Measurements from ENCODE around the gene CD300LB. TPM values are rescaled to one million over a fixed set of nuclear protein-coding genes. Genes with fewer than 3 reads are reported as not detected.
"Not testable (repeated sequence)": the region's sequence is repeated elsewhere in the genome, so short reads cannot be mapped to it uniquely, and the experiment has no call there.

Gene CD300LB
- total RNA-seq, 2 donors from 2014 or later, result 0.17 to 0.39 TPM

- no peak for DNase-seq (ENCODE audit: low spot score)
- H3K27me3 Mint-ChIP-seq, result no peaks in the 10 kb centered on the region
- no peaks in the 10 kb centered on the region for H3K36me3 Mint-ChIP-seq
Measured at GRCh38 chr17:74526681-74527080, 4.6 kb downstream of the CD300LB start.

GRCh38 chr17:74525781-74526288 lies 5.4 kb downstream of the CD300LB start:
- no peaks in the 10 kb centered on the region for H3K36me3 Mint-ChIP-seq
- no peaks in the 10 kb centered on the region for H3K9me3 Mint-ChIP-seq
- ATAC-seq, result no peak
- H3K27me3 Mint-ChIP-seq, result no peaks in the 10 kb centered on the region
- no peak overlapping the region for H3K4me3 Mint-ChIP-seq
- no peak overlapping the region for H3K27ac Mint-ChIP-seq
- H3K4me1 Mint-ChIP-seq (ENCODE audit: low read depth in 2 of 2), result peaks cover 10 to 49% of the 10 kb centered on the region in 2 donors
- no peak for DNase-seq (ENCODE audit: low spot score)

More at GRCh38 chr17:74526681-74527080, 4.6 kb downstream of the CD300LB start:
- H3K4me1 Mint-ChIP-seq (ENCODE audit: low read depth in 2 of 2), result peaks cover 9 to 49% of the 10 kb centered on the region in 2 donors
- ATAC-seq, result no peak
- H3K9me3 Mint-ChIP-seq, result no peaks in the 10 kb centered on the region
- H3K27ac Mint-ChIP-seq, result peak overlapping the region in 1 of 2 donors; percentile 34
- no peak overlapping the region for H3K4me3 Mint-ChIP-seq

GRCh38 chr17:74525465-74525725 lies 5.9 kb downstream of the CD300LB start:
- DNase-seq (ENCODE audit: low spot score), result no peak
- Mint-ChIP-seq H3K4me3 (no peak overlapping the region), H3K27ac (no peak overlapping the region), H3K9me3 (no peaks in the 10 kb centered on the region), H3K36me3 (no peaks in the 10 kb centered on the region), H3K27me3 (no peaks in the 10 kb centered on the region), H3K4me1 (ENCODE audit: low read depth in 2 of 2) (peaks cover 13 to 49% of the 10 kb centered on the region in 2 donors)
- ATAC-seq, result no peak

- ATAC-seq (no peak), DNase-seq (ENCODE audit: low spot score) (no peak)
- Mint-ChIP-seq H3K27me3 (no peaks in the 10 kb centered on the region), H3K36me3 (no peaks in the 10 kb centered on the region), H3K4me1 (ENCODE audit: low read depth in 2 of 2) (peaks cover 19 to 49% of the 10 kb centered on the region in 2 donors), H3K4me3 (no peak overlapping the region), H3K9me3 (no peaks in the 10 kb centered on the region), H3K27ac (no peak overlapping the region)
Measured at GRCh38 chr17:74524653-74525464, 6.4 kb downstream of the CD300LB start.

DNA sequence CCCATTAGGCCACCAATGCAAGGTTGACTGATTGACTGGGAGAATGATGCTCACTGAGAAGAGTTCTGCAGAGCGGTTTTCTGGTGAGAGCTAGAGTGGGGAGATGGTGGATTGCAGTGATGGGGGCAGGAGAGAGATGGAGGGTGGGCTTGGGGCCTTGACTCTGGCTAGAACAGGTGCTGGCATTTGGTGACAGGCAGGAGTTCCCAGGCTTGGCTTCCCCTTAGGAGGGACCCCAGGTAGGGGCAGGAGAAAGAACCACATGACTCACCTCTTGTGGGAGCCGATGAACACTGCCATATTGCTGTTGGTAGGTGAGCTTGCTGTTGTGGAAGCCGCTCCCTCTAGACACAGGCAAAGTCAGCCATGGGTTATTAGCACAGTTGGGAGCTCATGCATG lies 8.0 kb downstream of the CD300LB start:
- H3K9me3 Mint-ChIP-seq, result no peaks in the 10 kb centered on the region
- H3K27me3 Mint-ChIP-seq, result no peaks in the 10 kb centered on the region
- no peak overlapping the region for H3K4me3 Mint-ChIP-seq
- H3K27ac Mint-ChIP-seq, result no peak overlapping the region
- no peak for DNase-seq (ENCODE audit: low spot score)
- peaks cover 5% of the 10 kb centered on the region for H3K36me3 Mint-ChIP-seq
- ATAC-seq, result no peak
- peaks cover 23 to 42% of the 10 kb centered on the region in 2 donors for H3K4me1 Mint-ChIP-seq (ENCODE audit: low read depth in 2 of 2)

DNA sequence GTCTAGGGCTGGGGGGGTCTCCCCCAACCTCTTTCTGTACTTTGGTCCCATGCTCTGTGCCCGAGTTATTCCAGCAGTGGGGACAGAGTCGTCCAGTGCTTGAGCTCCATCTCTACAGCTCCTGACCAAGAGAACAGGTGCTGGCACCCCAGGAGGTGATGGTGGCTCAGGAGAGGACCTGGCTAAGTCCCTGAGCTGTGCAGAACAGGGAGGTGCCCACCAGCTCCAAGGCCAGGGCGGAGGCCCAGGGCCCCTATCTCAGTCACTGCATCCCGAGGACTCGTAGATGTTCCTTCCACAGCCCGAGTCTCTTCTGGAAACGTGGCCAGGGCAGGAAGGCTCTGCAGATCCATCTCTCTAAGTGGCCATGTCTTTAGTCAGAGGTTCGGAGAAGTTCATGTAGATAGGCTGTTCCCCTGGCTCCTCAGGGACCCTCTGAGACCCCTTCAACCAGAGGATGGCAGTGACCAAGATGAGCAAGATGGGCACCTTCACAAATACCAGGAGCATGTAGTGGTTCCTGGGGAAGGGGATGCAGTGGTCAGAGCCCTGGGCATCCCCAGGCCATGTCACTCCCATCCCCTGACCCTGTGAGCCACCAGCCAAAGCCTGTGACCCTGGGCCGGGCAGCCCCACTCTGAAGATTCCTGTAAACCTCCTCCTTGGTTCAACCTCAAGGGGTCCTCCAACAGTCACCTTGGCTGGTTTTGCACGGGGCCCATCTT lies 8.7 kb downstream of the CD300LB start:
- ATAC-seq (no peak), DNase-seq (ENCODE audit: low spot score) (no peak)
- H3K4me1 Mint-ChIP-seq (ENCODE audit: low read depth in 2 of 2), result peaks cover 23 to 40% of the 10 kb centered on the region in 2 donors
- no peaks in the 10 kb centered on the region for H3K9me3 Mint-ChIP-seq
- peak overlapping the region in 1 of 2 donors; percentile 81 for H3K27ac Mint-ChIP-seq
- peaks cover 5% of the 10 kb centered on the region for H3K36me3 Mint-ChIP-seq
- H3K27me3 Mint-ChIP-seq, result no peaks in the 10 kb centered on the region
- H3K4me3 Mint-ChIP-seq, result no peak overlapping the region

- peak; percentile 81 to 89 for ATAC-seq
- Mint-ChIP-seq H3K4me1 (ENCODE audit: low read depth in 2 of 2) (peaks cover 23 to 33% of the 10 kb centered on the region in 2 donors), H3K27ac (peak overlapping the region; percentile 59 to 81), H3K27me3 (no peaks in the 10 kb centered on the region), H3K4me3 (peak overlapping the region; percentile 22), H3K9me3 (no peaks in the 10 kb centered on the region), H3K36me3 (peaks cover 5% of the 10 kb centered on the region)
- peak; percentile 81 for DNase-seq (ENCODE audit: low spot score)
Measured at GRCh38 chr17:74521701-74522201, 9.5 kb downstream of the CD300LB start.

GRCh38 chr17:74520790-74521480 lies 10.3 kb downstream of the CD300LB start:
- Mint-ChIP-seq H3K4me1 (ENCODE audit: low read depth in 2 of 2) (peaks cover 23 to 33% of the 10 kb centered on the region in 2 donors), H3K27me3 (no peaks in the 10 kb centered on the region), H3K4me3 (peak overlapping the region; percentile 22), H3K27ac (peak overlapping the region; percentile 59 to 81), H3K9me3 (no peaks in the 10 kb centered on the region), H3K36me3 (peaks cover 5% of the 10 kb centered on the region)
- no peak for ATAC-seq
- DNase-seq (ENCODE audit: low spot score), result no peak

DNA sequence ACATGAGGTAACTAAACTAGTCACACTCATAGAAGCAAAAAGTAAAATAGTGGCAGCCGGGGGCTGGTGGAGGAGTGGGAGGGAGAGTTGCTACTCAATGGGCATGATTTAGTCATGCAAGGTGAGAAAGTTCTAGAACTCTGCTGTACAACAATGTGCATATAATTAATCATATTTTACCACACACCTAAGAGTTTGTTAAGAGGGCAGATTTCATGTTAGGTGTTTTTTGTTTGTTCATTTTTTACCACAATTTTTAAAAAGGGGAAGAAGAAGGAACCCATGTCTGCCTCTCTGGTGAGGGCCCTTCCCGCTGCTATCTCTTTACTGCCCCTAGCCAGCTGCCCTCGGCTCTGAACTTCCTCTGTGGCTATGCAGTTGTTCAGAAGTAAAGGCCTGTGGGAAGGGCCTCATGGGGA lies 11.2 kb downstream of the CD300LB start:
- Mint-ChIP-seq H3K27ac (peak overlapping the region; percentile 19 to 63), H3K4me3 (no peak overlapping the region), H3K36me3 (peaks cover 5% of the 10 kb centered on the region), H3K4me1 (ENCODE audit: low read depth in 2 of 2) (peaks cover 27 to 30% of the 10 kb centered on the region in 2 donors), H3K9me3 (no peaks in the 10 kb centered on the region), H3K27me3 (no peaks in the 10 kb centered on the region)
- ATAC-seq (peak; percentile 20 to 44), DNase-seq (ENCODE audit: low spot score) (no peak)

DNA sequence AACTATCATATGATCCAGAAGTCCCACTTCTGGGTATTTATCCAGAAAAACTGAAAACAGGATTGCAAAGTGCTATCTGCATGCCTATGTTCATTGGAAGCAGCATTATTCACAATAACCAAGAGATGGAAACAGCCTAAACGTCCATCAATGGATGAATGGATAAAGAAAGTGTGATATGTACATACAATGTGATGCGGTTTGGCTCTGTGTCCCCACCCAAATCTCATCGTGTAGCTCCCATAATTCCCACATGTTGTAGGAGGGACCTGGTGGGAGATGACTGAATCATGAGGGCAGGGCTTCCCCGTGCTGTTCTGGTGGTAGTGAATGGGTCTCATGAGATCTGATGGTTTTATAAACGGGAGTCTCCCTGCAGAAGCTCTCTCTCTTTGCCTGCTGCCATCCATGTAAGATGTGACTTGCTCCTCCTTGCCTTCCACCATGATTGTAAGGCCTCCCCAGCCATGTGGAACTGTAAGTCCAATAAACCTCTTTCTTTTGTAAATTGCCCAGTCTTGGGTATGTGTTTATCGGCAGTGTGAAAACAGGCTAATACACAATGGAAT lies 12.8 kb downstream of the CD300LB start:
- DNase-seq (ENCODE audit: low spot score); H3K27ac Mint-ChIP-seq; H3K4me3 Mint-ChIP-seq; ATAC-seq: not testable (repeated sequence)
- peaks cover 16% of the 10 kb centered on the region for H3K36me3 Mint-ChIP-seq
- H3K27me3 Mint-ChIP-seq, result peaks cover 0 to 11% of the 10 kb centered on the region in 2 donors
- peaks cover 37 to 41% of the 10 kb centered on the region in 2 donors for H3K4me1 Mint-ChIP-seq (ENCODE audit: low read depth in 2 of 2)
- H3K9me3 Mint-ChIP-seq, result peaks cover 10% of the 10 kb centered on the region

DNA sequence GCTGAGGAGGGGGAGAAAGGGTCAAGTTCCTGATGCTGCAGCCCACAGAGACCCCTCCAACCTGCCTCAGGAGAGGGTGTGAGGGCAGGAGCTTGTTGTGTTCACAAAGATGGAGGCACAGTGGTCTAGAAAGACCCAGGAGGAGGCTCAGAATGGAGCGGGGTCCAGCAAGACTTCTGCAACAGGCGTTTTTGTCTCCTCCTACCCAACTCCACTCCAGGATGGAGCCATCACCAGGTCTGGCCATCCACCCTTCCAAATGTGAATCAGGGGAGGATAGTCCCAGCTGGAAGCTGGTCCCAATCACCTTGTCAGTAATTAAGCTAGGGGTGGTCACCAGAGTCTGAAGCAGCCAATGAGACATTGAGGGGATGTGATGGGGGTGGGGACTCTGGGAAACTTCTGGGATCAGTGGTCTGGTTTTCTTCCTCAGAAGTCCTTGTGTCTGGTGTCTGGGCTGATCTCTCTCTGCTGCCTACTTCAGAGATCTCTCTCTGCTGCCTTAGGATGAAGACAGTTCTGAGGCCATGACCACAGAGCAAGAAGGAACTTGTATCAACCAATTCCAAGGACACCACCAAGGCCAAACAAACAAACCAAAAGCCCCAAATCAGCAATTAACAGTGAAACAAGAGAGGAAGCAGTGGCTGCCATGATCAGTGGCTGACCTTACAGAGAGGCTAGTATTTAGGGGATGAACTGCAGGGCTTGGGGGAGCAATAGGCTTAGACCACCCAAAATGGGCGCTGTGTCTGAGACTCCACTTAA lies 14.5 kb downstream of the CD300LB start:
- DNase-seq (ENCODE audit: low spot score) (no peak), ATAC-seq (no peak)
- no peak overlapping the region for H3K4me3 Mint-ChIP-seq
- peaks cover 0 to 11% of the 10 kb centered on the region in 2 donors for H3K27me3 Mint-ChIP-seq
- H3K36me3 Mint-ChIP-seq, result peaks cover 16% of the 10 kb centered on the region
- H3K9me3 Mint-ChIP-seq, result peaks cover 10% of the 10 kb centered on the region
- no peak overlapping the region for H3K27ac Mint-ChIP-seq
- H3K4me1 Mint-ChIP-seq (ENCODE audit: low read depth in 2 of 2), result peaks cover 31 to 49% of the 10 kb centered on the region in 2 donors

- ATAC-seq (no peak), DNase-seq (ENCODE audit: low spot score) (no peak)
- Mint-ChIP-seq H3K4me3 (no peak overlapping the region), H3K27me3 (peaks cover 0 to 11% of the 10 kb centered on the region in 2 donors), H3K4me1 (ENCODE audit: low read depth in 2 of 2) (peaks cover 23 to 41% of the 10 kb centered on the region in 2 donors), H3K36me3 (peaks cover 16% of the 10 kb centered on the region), H3K27ac (no peak overlapping the region), H3K9me3 (peaks cover 10% of the 10 kb centered on the region)
Measured at GRCh38 chr17:74515941-74516340, 15.3 kb downstream of the CD300LB start.
